Middle frontal gyrus (tissue), 1 donor: ENCODE results near the gene NFE2L1.
"Not testable (repeated sequence)": the region's sequence is repeated elsewhere in the genome, so short reads cannot be mapped to it uniquely, and the experiment has no call there.

Experiments used
- DNase-seq: peaks from one replicate; pipeline ENCODE4 v3.0.0-alpha.2; 2015; ENCODE audit warnings: low spot score; ENCODE audit errors: extremely low spot score

NFE2L1 gene, protein sequence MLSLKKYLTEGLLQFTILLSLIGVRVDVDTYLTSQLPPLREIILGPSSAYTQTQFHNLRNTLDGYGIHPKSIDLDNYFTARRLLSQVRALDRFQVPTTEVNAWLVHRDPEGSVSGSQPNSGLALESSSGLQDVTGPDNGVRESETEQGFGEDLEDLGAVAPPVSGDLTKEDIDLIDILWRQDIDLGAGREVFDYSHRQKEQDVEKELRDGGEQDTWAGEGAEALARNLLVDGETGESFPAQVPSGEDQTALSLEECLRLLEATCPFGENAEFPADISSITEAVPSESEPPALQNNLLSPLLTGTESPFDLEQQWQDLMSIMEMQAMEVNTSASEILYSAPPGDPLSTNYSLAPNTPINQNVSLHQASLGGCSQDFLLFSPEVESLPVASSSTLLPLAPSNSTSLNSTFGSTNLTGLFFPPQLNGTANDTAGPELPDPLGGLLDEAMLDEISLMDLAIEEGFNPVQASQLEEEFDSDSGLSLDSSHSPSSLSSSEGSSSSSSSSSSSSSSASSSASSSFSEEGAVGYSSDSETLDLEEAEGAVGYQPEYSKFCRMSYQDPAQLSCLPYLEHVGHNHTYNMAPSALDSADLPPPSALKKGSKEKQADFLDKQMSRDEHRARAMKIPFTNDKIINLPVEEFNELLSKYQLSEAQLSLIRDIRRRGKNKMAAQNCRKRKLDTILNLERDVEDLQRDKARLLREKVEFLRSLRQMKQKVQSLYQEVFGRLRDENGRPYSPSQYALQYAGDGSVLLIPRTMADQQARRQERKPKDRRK

GRCh38 chr17:48047741-48048383, at the start of gene NFE2L1:
TSS of gene NFE2L1 (plus strand) at chr17:48048359. CDS start at chr17:48051119, 2,760 bp downstream.
- DNase-seq, result peak; percentile 99

DNA sequence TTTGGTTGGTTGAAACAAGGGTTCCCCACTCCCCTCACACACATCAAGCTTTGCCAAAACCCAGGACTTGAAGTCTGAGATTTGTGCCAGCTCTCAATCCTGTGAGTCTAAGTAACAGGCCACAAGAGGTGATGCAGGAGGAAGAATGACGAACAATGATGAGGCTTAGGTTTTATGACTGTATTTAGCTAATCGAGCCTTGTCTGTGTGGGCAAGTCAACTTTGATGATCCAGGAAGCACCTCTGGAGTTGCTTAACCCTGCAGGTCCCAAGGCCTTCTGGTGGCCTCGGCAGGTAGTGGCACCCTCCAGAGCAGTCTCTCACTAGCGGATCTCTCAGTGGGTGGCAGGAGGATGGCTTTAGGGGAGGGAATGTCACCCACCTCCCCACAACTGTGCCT, 48.6 kb upstream of the NFE2L1 start:
- DNase-seq, result no peak

DNA sequence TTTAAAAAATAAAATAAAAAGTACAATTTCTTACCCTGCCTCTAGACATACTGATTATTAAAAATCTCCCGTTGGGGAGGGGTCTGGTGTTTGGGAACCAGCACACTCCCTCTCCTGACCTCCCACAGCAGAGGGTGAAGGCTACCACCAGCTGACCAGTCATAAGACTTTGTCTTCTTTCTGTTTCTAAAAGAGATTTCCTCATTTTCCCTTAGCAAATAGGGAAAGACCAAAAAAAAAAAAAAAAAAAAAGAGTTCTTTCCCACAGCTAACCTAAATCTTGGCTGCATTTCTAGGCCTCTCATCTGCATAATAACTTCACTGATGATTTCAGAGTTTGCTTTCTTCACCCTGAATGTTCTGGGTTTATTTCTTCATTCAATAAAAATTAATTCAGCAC, 47.0 kb upstream of the NFE2L1 start:
- DNase-seq, result no peak

DNA sequence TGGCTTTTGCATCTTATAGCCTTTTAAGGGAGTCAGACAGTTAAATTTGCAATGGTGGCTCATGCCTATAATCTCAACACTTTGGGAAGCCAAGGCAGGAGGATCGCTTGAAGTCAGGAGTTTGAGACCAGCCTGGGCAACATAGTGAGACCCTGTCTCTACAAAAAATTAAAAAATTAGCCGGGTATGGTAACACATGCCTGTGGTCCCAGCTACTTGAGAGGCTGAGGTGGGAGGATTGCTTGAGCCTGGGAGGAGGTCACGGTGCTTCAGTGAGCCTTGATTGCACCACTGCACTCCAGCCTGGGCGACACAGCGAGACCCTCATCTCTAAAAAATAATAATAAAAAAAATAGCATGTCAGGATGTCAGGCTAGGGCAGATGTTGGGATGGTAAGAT, 46.5 kb upstream of the NFE2L1 start:
- DNase-seq, result not testable (repeated sequence)

GRCh38 chr17:48002266-48002915, 45.8 kb upstream of the NFE2L1 start:
- DNase-seq, result no peak

GRCh38 chr17:48002916-48003416, 45.2 kb upstream of the NFE2L1 start:
- DNase-seq, result no peak

DNA sequence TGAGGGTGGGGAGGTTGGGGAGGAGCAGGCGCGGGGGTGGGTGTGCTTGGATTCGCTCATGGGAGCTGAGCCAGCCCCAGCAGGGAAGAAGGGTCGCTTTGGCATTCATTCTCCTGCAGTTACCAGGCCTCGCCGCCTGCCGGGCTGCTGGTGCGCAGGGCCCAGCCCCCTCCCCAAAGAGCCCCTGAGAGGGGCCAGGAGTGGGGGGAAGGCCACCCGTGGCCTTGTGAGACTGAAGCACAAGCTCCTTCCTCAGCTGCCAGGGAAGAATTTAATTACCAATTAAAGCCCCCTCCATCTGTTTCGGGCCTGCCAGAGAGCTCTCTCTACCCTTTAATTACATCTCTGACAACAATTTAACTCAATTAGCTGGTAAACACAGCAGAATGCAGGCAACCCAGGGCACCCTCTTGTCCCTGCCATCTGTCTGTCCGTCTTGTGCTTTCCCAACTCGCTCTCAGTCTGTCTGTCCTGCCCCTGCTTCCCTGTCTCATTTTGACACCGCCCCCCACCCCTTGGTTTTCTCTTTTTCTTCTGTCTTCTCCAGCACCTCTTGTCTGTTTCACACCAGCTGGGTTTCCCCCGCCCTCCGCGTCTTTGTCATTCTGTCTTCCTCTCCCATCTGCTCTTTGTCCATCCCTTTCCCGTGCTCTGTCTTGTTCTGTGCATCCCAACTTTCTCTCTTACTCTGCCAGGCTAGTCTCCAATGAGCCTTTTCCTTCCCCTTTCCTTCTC, 44.6 kb upstream of the NFE2L1 start:
- no peak for DNase-seq

DNA sequence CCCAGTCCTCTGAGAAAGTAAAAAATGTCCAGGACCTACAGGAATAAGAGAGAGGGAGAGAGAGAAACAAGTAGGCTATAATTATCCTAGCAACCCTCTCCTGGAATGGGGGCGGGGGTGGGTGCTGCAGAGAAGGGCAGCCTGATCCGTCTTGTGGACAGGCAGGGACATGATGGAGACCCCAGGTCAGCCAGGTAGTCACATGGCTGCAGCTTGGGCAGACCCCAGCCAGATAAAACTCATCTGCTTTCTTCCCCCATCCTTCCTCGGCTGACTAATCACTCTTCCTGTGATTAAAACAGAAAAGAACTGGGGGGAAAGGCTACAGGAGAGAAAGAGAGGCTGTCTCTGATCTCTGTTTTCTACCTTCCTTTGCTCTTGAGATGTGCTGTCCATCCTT, 43.2 kb upstream of the NFE2L1 start:
- no peak for DNase-seq

DNA sequence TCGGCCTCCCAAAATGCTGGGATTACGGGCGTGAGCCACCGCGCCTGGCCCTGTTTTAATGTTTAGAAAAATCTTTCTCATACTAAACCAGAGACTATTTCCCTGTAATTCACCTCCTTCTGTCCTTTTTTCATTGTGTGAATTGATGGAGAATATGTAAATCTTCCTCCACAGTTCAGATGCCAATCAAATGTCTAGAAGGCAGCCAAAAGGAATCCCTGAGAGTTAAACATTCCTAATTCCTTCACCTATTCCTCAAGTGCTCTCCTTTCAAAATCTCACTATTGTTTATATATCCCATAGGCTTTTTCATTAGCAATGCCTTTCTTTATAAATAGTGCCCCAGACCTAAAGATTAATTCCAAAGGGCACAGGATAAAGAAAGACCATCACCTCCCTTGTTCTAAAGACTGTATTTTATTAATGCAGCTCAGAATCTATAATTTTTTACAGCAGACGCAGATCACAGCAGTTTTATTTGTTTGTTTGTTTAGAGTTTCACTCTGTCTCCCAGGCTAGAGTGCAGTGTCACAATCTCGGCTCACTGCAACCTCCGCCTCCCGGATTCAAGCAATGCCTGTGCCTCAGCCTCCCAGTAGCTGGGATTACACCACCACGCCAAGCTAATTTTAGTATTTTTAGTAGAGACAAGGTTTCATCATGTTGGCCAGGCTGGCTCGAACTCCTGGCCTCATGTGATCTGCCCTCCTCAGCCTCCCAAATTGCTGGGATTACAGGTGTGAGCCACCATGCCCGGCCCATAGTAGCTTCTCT, 41.0 kb upstream of the NFE2L1 start:
- DNase-seq, result no peak

- no peak for DNase-seq
Measured at GRCh38 chr17:48010193-48010592, 38.0 kb upstream of the NFE2L1 start.

DNA sequence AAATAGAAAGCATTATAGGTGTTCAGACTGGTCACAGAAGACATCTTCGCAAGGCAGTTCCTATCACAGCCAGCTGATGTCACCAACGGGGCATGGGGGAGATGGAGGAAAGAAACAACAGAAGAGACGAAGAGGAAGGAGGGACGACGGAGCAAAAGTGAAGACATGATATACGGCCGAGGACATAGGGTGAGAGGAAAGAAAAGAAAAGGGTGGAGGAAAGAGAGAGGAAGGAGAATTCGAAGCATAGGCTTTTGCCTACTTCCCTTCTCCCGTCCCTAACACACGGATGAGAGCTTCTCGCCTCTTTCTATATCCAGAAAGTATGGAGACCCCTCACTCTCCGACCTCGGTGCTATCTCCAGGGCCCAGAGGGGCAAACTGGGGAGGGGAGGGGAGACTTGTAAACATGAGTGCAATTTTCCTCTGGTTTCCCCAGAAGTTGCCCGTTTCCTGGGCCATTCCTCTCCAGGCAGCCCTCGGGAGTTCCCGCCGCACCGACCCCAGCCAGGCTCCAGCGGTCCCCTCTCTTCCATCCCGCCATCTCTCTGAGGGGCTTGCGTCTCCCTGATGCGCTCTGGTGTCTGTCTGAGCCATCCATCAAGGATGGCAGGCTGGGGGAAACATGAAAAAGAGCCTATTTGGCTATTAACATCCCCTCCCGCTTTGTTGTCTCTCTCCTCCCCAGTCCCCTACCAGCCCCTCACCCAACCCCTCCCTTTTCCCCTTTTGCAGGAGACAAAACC, 36.6 kb upstream of the NFE2L1 start:
- DNase-seq, result no peak

GRCh38 chr17:48012151-48012520, 36.0 kb upstream of the NFE2L1 start:
- DNase-seq, result peak; percentile 50

GRCh38 chr17:48012654-48013053, 35.5 kb upstream of the NFE2L1 start:
- DNase-seq, result no peak

- no peak for DNase-seq
Measured at GRCh38 chr17:48013876-48014594, 34.1 kb upstream of the NFE2L1 start.

DNA sequence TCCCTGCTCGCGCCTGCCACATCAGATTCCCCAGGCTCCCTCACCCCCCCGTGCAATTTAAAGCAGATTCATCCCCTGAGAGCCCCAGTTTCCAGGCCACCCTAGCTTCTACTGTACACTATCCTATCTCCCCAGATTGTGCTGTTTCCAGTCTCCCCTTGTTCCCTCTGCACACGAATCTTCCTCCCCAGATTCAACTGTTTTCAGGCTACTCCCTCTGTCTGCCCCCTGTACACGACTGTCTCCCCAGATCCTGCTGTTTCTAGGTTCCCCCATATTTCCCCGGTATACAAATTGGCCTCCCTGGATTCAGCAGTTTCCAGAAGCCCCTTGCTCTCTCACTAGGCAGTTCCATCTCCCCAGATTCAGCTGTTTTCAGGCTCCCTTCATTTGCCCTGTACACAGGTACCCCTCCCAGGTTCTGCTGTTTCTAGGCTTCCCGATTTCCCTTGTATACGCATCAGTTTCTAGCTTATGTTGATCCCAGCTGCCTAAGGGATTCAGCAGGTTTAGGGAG, 33.5 kb upstream of the NFE2L1 start:
- DNase-seq, result no peak

DNA sequence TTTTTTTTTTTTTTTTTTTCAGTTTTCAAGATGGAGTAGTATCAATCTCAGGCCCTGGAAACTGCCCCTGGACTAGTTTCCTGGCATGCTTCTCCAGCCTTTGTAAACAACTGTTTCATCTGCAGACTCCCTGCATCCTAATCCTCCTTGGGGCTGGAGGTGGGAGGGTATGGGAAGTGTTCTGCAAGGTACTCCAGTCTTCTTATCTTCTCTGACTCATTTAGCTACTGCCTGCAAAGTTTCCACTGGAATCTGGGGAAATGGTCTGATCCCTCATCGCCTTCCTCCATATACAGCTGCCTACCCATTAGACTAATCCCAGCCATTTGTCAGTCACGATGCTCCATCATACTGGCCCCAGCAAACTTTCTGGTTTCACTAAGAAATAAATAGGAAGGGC, 32.0 kb upstream of the NFE2L1 start:
- no peak for DNase-seq

- DNase-seq, result not testable (repeated sequence)
Measured at GRCh38 chr17:48017817-48018158, 30.4 kb upstream of the NFE2L1 start.

DNA sequence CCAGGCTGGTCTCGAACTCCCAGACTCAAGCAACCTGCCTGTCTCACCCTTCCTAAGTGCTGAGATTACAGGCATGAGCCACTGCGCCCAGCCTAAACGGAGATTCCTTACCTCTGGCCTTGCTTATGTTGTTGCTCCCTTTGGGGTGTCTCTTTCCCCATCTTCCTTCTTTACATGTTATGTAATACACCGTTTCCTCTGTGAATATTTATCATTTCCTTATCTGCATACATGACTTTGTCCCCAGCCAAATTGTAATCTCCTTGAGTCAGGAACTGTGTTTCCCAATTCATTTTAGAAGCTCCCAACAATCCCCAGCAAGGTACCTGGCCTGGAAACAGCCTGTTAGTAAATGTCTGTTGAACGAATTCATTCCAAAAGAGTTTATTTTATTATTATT, 26.2 kb upstream of the NFE2L1 start:
- DNase-seq, result no peak

DNA sequence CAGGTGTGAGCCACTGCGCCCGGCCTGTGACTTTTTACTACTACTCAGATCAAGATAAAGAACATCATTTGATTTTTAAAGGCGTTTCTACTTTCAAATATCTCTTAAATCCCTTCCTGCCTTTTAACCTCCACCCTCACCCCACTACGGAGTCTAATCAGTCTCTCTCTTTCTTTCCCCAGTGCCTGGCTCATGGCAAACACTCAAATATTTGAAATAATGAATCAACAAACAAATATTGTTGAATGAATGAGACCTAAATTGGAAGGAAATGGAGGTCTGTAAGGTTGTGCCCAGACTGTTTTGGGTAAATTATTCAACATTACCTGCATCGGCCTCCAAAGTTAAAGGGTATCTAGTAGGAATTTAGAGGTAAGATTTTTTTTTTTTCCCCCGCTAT, 25.3 kb upstream of the NFE2L1 start:
- no peak for DNase-seq
